Neural cell (in vitro differentiated cells): Measurements from ENCODE around the gene ODF2. TPM values are rescaled to one million over a fixed set of nuclear protein-coding genes. Genes with fewer than 3 reads are reported as not detected.

Source experiments
- H2AFZ ChIP-seq: fragments of 200-600, 300-800 bp; sonication (generic), shearing (Covaris generic); 2 replicates; pipeline ENCODE4 v1.6.0; 2014; ENCODE audit warnings: low read depth, mild to moderate bottlenecking, antibody characterized with exemption, low read length, moderate library complexity
- H3F3A ChIP-seq: fragments of 200-600 bp; shearing (Covaris generic); 2 replicates; pipeline ENCODE4 v1.6.1; 2016; ENCODE audit warnings: mild to moderate bottlenecking, moderate library complexity, mixed read lengths, antibody characterized with exemption, low read length; ENCODE audit not compliant: insufficient read depth, poor library complexity, severe bottlenecking
- H3K27ac ChIP-seq: fragments of 200-600, 300-800 bp; sonication (generic), shearing (Covaris generic); 2 replicates; pipeline ENCODE4 v1.5.1; 2014; ENCODE audit warnings: mild to moderate bottlenecking, low read length, moderate library complexity
- H3K27me3 ChIP-seq: fragments of 300-800, 200-600 bp; sonication (generic), shearing (Covaris generic); 2 replicates; pipeline ENCODE4 v1.6.0; 2014; ENCODE audit warnings: mild to moderate bottlenecking, low read depth, low read length, moderate library complexity; ENCODE audit not compliant: insufficient read depth
- H3K36me3 ChIP-seq: fragments of 300-800, 200-600 bp; sonication (generic), shearing (Covaris generic); 2 replicates; pipeline ENCODE4 v1.5.1; 2014; ENCODE audit warnings: mild to moderate bottlenecking, antibody characterized with exemption, low read length, moderate library complexity; ENCODE audit not compliant: insufficient read depth
- H3K4me2 ChIP-seq: fragments of 300-800, 200-600 bp; sonication (generic), shearing (Covaris generic); 2 replicates; pipeline ENCODE4 v1.6.0; 2014; ENCODE audit warnings: mild to moderate bottlenecking, low read length
- H3K4me3 ChIP-seq: fragments of 300-800, 200-600 bp; sonication (generic), shearing (Covaris generic); 2 replicates; pipeline ENCODE4 v1.5.1; 2014; ENCODE audit warnings: mild to moderate bottlenecking, low read length, moderate library complexity
- H3K79me2 ChIP-seq: fragments of 200-600 bp; shearing (Covaris generic); replicated peaks from 2 replicates; pipeline ENCODE4 v1.6.0; 2014; ENCODE audit warnings: mild to moderate bottlenecking, low read length, moderate library complexity; ENCODE audit not compliant: insufficient read depth
- H3K9ac ChIP-seq: fragments of 300-800, 200-600 bp; sonication (generic), shearing (Covaris generic); 2 replicates; pipeline ENCODE4 v1.6.1; 2016; ENCODE audit warnings: mild to moderate bottlenecking, low read length, mixed read lengths
- H3K9me2 ChIP-seq: fragments of 200-600 bp; shearing (Covaris generic); 2 replicates; pipeline ENCODE4 v1.6.1; 2016; ENCODE audit warnings: mild to moderate bottlenecking, low read length, mixed read lengths; ENCODE audit not compliant: insufficient read depth
- H3K9me3 ChIP-seq: fragments of 200-600, 300-800 bp; sonication (generic), shearing (Covaris generic); 2 replicates; pipeline ENCODE4 v1.6.1; 2016; ENCODE audit warnings: mild to moderate bottlenecking, mixed run types, low read length, moderate library complexity, mixed read lengths
- H4K20me1 ChIP-seq: fragments of 200-600 bp; shearing (Covaris generic); 2 replicates; pipeline ENCODE4 v1.6.1; 2016; ENCODE audit warnings: mild to moderate bottlenecking, mixed run types; ENCODE audit not compliant: insufficient read depth
- CTCF ChIP-seq: fragments of 450-650 bp; IDR thresholded peaks from 2 replicates; pipeline ENCODE4 v1.5.1; 2014; ENCODE audit warnings: antibody characterized with exemption, mild to moderate bottlenecking, moderate library complexity; ENCODE audit not compliant: poor library complexity, severe bottlenecking
- EP300 ChIP-seq: fragments of 450-650 bp; conservative IDR thresholded peaks from 2 replicates; pipeline ENCODE4 v1.6.1; 2014; ENCODE audit warnings: antibody characterized with exemption, mild to moderate bottlenecking, moderate library complexity; ENCODE audit not compliant: poor library complexity, severe bottlenecking
- EZH2 ChIP-seq: fragments of 200-600, 300-800 bp; shearing (Covaris generic), sonication (generic); IDR thresholded peaks from 2 replicates; pipeline ENCODE4 v1.6.1; 2014; ENCODE audit warnings: antibody characterized with exemption, low read length, borderline replicate concordance, mild to moderate bottlenecking; ENCODE audit not compliant: insufficient read depth, poor library complexity, severe bottlenecking
- MXI1 ChIP-seq: fragments of 450-650 bp; conservative IDR thresholded peaks from 2 replicates; pipeline ENCODE4 v1.6.1; 2014; ENCODE audit warnings: antibody characterized with exemption, mild to moderate bottlenecking; ENCODE audit not compliant: poor library complexity, severe bottlenecking
- POLR2AphosphoS5 ChIP-seq: IDR thresholded peaks from 2 replicates; pipeline ENCODE4 v1.6.1; 2012
- RAD21 ChIP-seq: fragments of 450-650 bp; conservative IDR thresholded peaks from 2 replicates; pipeline ENCODE4 v1.6.1; 2014; ENCODE audit warnings: antibody characterized with exemption, mild to moderate bottlenecking, moderate library complexity
- REST ChIP-seq: IDR thresholded peaks from 2 replicates; pipeline ENCODE4 v1.6.1; 2012; ENCODE audit warnings: borderline replicate concordance
- SMC3 ChIP-seq: fragments of 450-650 bp; conservative IDR thresholded peaks from 2 replicates; pipeline ENCODE4 v1.6.1; 2014; ENCODE audit warnings: antibody characterized with exemption, mild to moderate bottlenecking, moderate library complexity; ENCODE audit not compliant: poor library complexity
- TAF1 ChIP-seq: IDR thresholded peaks from 2 replicates; pipeline ENCODE4 v1.6.1; 2012; ENCODE audit warnings: low read depth
- polyA plus RNA-seq: library from polyadenylated mRNA; depleted of rRNA; stranded (reverse); fragments of >200 nt; gene quantifications from 2 replicates; pipeline ENCODE4 v1.2.3, GENCODE V29; 2014

Gene ODF2
- polyA plus RNA-seq, 1 donor from 2014 or later: 39.3 TPM

- H3K9me3 ChIP-seq: no peaks in the 10 kb centered on the region
- no peaks in the 10 kb centered on the region for H3K9me2 ChIP-seq
- H3K9ac ChIP-seq: no peak overlapping the region
- H3K79me2 ChIP-seq: no peaks in the 10 kb centered on the region
- TF ChIP-seq EZH2: no peak
- no peak for TF ChIP-seq TAF1
- no peak for TF ChIP-seq REST
- no peak for TF ChIP-seq CTCF
- no peak for TF ChIP-seq EP300
- no peak for TF ChIP-seq POLR2AphosphoS5
- no peaks in the 10 kb centered on the region for H4K20me1 ChIP-seq
- H3K27me3 ChIP-seq: no peaks in the 10 kb centered on the region
- no peaks in the 10 kb centered on the region for H3K36me3 ChIP-seq
- H2AFZ ChIP-seq: no peak overlapping the region
- H3F3A ChIP-seq: no peaks in the 10 kb centered on the region
- no peak overlapping the region for H3K4me3 ChIP-seq
- H3K4me2 ChIP-seq: no peak overlapping the region
- no peak overlapping the region for H3K27ac ChIP-seq
These were observed 40.1 kb downstream of the ODF2 start for GRCh38 chr9:128495804-128496417.

- H3K9ac ChIP-seq: no peak overlapping the region
- H3K36me3 ChIP-seq: no peaks in the 10 kb centered on the region
These were observed 42.2 kb downstream of the ODF2 start for GRCh38 chr9:128497824-128498610.

More at GRCh38 chr9:128497824-128498610, 42.2 kb downstream of the ODF2 start:
- Histone ChIP-seq H3K4me2 (no peak overlapping the region), H3F3A (no peaks in the 10 kb centered on the region), H4K20me1 (no peaks in the 10 kb centered on the region), H3K27me3 (no peaks in the 10 kb centered on the region), H2AFZ (no peak overlapping the region), H3K27ac (no peak overlapping the region), H3K79me2 (no peaks in the 10 kb centered on the region), H3K9me2 (no peaks in the 10 kb centered on the region), H3K9me3 (no peaks in the 10 kb centered on the region), H3K4me3 (no peak overlapping the region)
- TF ChIP-seq POLR2AphosphoS5: no peak
- no peak for TF ChIP-seq CTCF
- no peak for TF ChIP-seq RAD21
- TF ChIP-seq SMC3: no peak
- no peak for TF ChIP-seq REST
- no peak for TF ChIP-seq TAF1
- no peak for TF ChIP-seq EP300
- no peak for TF ChIP-seq EZH2
- no peak for TF ChIP-seq MXI1
